Activated CD4-positive, alpha-beta T cell treated with anti-CD3 and anti-CD28 coated beads for 4 hours (primary cell): ENCODE data around the gene ABTB1.
A peak's percentile ranks its signal among the peaks of the same experiment; 100 is the strongest.
"Not testable (repeated sequence)": the region's sequence is repeated elsewhere in the genome, so short reads cannot be mapped to it uniquely, and the experiment has no call there.

Experiments used
- DNase-seq, 2 donors: peaks; one replicate each; pipeline ENCODE4 v3.0.0-alpha.2; 2020

The ABTB1 gene

GRCh38 chr3:127673191-127674100 lies 694 bp downstream of the ABTB1 start:
- DNase-seq, result peak; percentile 42 to 44

- DNase-seq, result no peak
Observed at GRCh38 chr3:127674101-127674721, 1.5 kb downstream of the ABTB1 start.

DNA sequence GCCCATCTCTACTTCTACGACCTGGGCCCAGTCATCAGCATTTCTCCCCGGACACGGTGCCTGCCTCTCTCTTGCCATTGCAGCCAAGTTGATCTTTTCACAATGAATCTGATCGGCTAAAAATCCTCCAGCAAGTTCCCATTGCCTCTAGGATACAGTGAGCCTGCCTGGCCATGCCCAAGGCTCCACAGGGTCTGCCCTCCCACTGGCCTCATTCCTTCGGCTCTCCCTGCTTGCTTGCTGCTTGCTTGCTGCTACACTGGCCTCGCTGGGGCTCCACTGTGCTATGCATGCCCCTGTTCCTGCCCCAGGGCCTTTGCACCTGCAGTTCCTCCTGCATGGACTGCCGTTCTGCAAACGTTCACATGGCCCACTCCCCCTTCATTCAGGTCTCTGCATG lies 2.0 kb downstream of the ABTB1 start:
- no peak for DNase-seq

- no peak for DNase-seq
Observed at GRCh38 chr3:127675651-127676391, 3.1 kb downstream of the ABTB1 start.

DNA sequence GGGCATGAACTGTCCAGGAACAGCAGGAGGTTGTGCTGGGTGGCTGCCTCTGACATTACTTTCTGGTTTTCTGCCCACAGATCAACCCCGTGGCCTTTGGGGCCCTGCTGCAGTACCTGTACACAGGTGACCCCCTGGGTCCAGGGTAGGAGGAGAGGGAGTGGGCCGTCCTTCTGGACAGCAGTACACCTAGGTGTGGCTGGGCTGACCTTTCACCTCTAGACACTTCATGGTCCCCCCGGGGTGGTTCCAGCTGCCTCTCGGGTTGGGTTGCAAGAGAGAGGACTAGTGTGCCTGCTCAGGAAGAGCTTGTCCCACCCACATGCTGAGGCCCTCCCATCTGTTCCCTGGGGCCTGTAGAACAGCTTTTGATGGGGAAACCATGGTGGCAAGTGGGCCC lies 3.7 kb downstream of the ABTB1 start:
- DNase-seq, result no peak

DNA sequence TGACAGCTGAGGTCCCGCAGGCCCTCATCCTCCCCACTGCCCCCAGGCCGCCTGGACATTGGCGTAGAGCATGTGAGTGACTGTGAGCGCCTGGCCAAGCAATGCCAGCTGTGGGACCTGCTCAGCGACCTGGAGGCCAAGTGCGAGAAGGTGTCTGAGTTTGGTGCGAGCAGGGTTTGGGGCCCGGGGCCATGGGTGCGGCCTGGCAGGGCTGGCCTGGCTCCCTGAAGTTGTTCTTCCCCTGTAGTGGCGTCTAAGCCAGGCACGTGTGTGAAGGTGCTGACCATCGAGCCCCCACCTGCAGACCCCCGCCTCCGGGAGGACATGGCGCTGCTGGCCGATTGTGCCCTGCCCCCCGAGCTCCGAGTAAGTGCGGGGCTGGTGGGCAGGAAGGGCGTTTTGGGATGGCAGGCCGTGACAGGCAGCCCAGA lies 4.2 kb downstream of the ABTB1 start:
- no peak for DNase-seq

DNA sequence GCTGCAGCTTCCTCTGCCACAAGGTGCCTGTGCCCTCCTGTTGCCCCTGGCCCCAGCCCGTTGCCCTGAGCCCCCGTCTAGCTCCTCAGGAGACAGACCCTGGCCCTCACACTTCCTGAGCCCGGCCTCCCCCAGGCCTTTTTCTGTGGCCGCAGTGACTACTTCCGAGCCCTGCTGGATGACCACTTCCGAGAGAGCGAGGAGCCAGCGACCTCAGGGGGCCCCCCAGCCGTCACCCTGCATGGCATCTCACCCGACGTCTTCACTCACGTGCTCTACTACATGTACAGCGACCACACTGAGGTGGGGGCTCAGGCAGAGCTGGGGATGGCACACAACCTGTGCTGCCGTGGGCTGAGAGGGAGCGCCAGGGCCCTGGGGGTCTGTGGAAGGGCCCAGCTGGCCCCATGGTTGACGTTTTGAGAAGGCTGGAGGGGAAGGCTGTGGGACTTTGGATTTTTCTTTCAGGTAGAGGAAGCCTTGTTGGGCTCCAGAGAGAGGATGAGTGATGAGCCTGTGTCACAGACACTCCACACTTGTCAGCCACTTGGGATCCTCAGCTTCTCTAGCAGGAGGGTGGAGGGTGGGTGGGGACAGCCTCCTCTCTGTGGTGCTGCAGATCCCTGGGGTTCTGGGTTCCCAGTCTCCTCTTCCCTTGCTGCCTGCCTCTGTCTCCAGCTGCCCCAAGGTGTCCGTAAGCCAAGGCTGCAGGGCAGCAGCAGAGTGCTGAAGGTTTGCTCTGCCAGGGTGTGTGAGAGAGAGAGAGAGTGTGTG lies 5.0 kb downstream of the ABTB1 start:
- no peak for DNase-seq

GRCh38 chr3:127678315-127678599 lies 5.5 kb downstream of the ABTB1 start:
- no peak for DNase-seq

GRCh38 chr3:127678611-127679533 lies 6.1 kb downstream of the ABTB1 start:
- DNase-seq, result no peak

DNA sequence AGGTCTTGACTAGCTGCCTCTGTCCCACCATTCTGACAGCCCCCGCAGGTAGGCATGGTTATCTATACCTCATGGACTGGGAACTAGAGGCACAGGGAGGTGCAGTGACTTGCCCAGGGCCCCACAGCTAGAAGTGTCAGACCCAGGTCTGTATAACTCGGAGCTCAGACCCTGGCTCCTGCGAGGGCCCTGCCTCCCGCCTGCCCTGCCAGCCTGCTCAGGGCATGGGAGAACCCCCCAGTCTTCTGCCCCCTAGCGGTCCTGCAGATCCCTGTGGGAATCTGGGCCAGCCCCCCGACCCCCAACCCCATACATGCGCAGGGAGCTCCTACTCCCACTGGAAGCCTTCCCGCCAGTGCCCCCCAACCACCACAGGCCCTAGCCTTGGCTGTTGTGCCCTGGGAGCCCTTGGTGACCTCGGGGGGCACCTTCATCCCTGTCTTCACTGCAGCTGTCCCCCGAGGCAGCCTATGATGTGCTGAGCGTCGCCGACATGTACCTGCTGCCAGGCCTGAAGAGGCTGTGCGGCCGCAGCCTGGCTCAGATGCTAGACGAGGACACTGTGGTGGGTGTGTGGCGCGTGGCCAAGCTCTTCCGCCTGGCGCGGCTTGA lies 6.9 kb downstream of the ABTB1 start:
- DNase-seq, result no peak

- no peak for DNase-seq
Observed at GRCh38 chr3:127680146-127680661, 7.5 kb downstream of the ABTB1 start.

- DNase-seq, result no peak
Observed at GRCh38 chr3:127680798-127681221, 8.1 kb downstream of the ABTB1 start.

DNA sequence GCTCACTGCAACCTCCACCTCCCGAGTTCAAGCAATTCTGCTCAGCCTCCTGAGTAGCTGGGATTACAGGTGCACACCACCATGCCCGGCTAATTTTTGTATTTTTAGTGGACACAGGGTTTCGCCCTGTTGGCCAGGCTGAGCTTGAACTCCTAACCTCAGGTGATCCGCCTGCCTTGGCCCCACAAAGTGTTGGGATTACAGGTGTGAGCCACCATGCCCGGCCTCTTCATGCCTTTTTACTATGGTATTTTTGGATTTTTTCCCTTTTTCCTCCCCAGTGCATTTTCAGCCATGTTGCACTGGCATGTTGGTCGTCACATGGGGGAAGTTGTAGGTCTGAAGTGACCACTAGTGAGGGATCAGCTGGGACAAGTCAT lies 9.4 kb downstream of the ABTB1 start:
- not testable (repeated sequence) for DNase-seq

GRCh38 chr3:127682561-127682960 lies 9.8 kb downstream of the ABTB1 start:
- DNase-seq, result no peak

- no peak for DNase-seq
Observed at GRCh38 chr3:127684871-127685707, 12.3 kb downstream of the ABTB1 start.

GRCh38 chr3:127685708-127686511 lies 13.2 kb downstream of the ABTB1 start:
- no peak for DNase-seq

- DNase-seq, result no peak
Observed at GRCh38 chr3:127686512-127686894, 13.8 kb downstream of the ABTB1 start.

DNA sequence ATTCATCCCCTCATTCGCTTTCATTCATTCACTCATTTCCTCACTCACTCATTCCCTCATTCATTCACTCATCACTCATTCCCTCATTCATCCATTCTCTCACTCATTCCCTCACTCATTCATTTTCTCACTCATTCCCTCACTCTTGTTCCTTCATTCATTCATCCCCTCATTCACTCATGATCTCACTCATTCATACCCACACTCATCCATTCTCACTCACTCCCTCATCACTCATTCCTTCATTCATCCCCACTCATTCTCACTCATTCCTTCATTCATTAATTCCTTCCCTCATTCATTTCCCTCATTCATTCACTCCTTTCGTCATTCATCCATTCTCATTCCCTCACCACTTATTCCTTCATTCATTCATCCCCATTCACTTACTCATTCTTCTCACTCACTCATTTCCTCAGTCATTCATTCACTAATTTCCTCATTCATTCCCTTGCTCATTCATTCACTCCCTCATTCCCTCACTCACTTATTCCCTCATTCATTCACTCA lies 14.5 kb downstream of the ABTB1 start:
- no peak for DNase-seq

- DNase-seq, result no peak
Observed at GRCh38 chr3:127688022-127688415, 15.3 kb downstream of the ABTB1 start.
